ENCODE measurements around the gene EXOC6.
"Not testable (repeated sequence)": the region's sequence is repeated elsewhere in the genome, so short reads cannot be mapped to it uniquely, and the experiment has no call there.

The EXOC6 gene

DNA sequence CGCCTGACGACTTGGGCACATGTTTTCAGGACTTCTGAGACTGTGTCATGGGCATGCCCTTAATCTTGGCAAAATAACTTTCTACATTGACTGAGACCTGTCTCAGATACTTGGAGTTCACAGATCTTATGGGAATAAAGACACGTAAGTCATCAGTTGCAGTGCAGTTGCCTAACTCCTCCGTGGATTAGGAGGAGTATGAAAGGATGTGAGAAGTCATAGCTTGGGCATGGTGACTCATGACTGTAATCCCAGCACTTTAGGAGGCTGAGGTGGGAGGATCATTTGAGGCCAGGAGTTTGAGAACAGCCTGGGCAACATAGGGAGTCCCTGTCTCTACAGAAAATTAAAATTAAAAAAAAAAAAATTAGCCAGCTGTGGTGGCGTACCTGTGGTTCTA lies 49.6 kb downstream of the EXOC6 start:
- Histone ChIP-seq H3K9me3 (ENCODE audit: control insufficient read depth in 5 of 5, low read length in 5 of 5) (no peaks in the 10 kb centered on the region), H3K4me3 (ENCODE audit: low read depth in 1 of 5, low read length in 5 of 5) (no peak overlapping the region), H3K4me1 (ENCODE audit: control insufficient read depth in 5 of 5, insufficient read depth in 5 of 5, low read length in 5 of 5) (no peaks in the 10 kb centered on the region), H3K27me3 (ENCODE audit: control insufficient read depth in 5 of 5, insufficient read depth in 4 of 5, low read length in 5 of 5) (no peaks in the 10 kb centered on the region), H3K9ac (ENCODE audit: low read length in 5 of 5) (no peak overlapping the region), H3K27ac (ENCODE audit: low read depth, low read length) (no peak overlapping the region), H3K36me3 (ENCODE audit: control insufficient read depth in 5 of 5, insufficient read depth in 5 of 5, low read length in 5 of 5) (peaks cover 0 to 9% (median 4%) of the 10 kb centered on the region in 5 donors)

- Histone ChIP-seq H3K9ac (ENCODE audit: low read length in 5 of 5) (no peak overlapping the region), H3K4me3 (ENCODE audit: low read depth in 1 of 5, low read length in 5 of 5) (no peak overlapping the region), H3K27ac (ENCODE audit: low read depth, low read length) (no peak overlapping the region), H3K4me1 (ENCODE audit: control insufficient read depth in 5 of 5, insufficient read depth in 5 of 5, low read length in 5 of 5) (no peaks in the 10 kb centered on the region), H3K36me3 (ENCODE audit: control insufficient read depth in 5 of 5, insufficient read depth in 5 of 5, low read length in 5 of 5) (peaks cover 0 to 15% (median 4%) of the 10 kb centered on the region in 5 donors), H3K27me3 (ENCODE audit: control insufficient read depth in 5 of 5, insufficient read depth in 4 of 5, low read length in 5 of 5) (no peaks in the 10 kb centered on the region), H3K9me3 (ENCODE audit: control insufficient read depth in 5 of 5, low read length in 5 of 5) (no peaks in the 10 kb centered on the region)
Measured at GRCh38 chr10:92901819-92902251, 53.5 kb downstream of the EXOC6 start.

DNA sequence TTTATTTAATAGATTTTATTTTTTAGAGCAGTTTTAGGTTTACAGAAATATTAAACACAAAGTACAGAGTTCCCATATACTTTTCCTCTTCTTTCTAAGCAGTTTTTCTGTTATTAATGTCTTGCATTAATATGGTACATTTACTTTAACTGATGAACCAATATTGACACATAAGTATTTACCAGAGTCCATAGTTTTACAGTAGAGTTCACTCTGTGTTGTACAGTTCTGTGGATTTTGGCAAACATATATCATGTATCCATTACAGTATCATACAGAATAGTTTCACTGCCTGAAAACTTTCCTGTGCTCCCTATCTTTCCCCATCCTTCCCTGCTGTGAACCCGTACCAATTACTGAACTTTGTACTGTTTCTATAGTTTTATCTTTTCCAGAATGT lies 55.3 kb downstream of the EXOC6 start:
- H3K4me1 ChIP-seq (ENCODE audit: control insufficient read depth in 5 of 5, insufficient read depth in 5 of 5, low read length in 5 of 5) = no peaks in the 10 kb centered on the region
- H3K9me3 ChIP-seq (ENCODE audit: control insufficient read depth in 5 of 5, low read length in 5 of 5) = no peaks in the 10 kb centered on the region
- peaks cover 0 to 9% (median 3%) of the 10 kb centered on the region in 5 donors for H3K36me3 ChIP-seq (ENCODE audit: control insufficient read depth in 5 of 5, insufficient read depth in 5 of 5, low read length in 5 of 5)
- H3K27ac ChIP-seq (ENCODE audit: low read depth, low read length) = no peak overlapping the region
- H3K9ac ChIP-seq (ENCODE audit: low read length in 5 of 5) = no peak overlapping the region
- H3K4me3 ChIP-seq (ENCODE audit: low read depth in 1 of 5, low read length in 5 of 5) = no peak overlapping the region
- no peaks in the 10 kb centered on the region for H3K27me3 ChIP-seq (ENCODE audit: control insufficient read depth in 5 of 5, insufficient read depth in 4 of 5, low read length in 5 of 5)

- no peak overlapping the region for H3K27ac ChIP-seq (ENCODE audit: low read depth, low read length)
- H3K4me1 ChIP-seq (ENCODE audit: control insufficient read depth in 5 of 5, insufficient read depth in 5 of 5, low read length in 5 of 5) = no peaks in the 10 kb centered on the region
- no peaks in the 10 kb centered on the region for H3K9me3 ChIP-seq (ENCODE audit: control insufficient read depth in 5 of 5, low read length in 5 of 5)
- H3K36me3 ChIP-seq (ENCODE audit: control insufficient read depth in 5 of 5, insufficient read depth in 5 of 5, low read length in 5 of 5) = peaks cover 0 to 7% (median 4%) of the 10 kb centered on the region in 5 donors
- no peak overlapping the region for H3K9ac ChIP-seq (ENCODE audit: low read length in 5 of 5)
- H3K27me3 ChIP-seq (ENCODE audit: control insufficient read depth in 5 of 5, insufficient read depth in 4 of 5, low read length in 5 of 5) = no peaks in the 10 kb centered on the region
- no peak overlapping the region for H3K4me3 ChIP-seq (ENCODE audit: low read depth in 1 of 5, low read length in 5 of 5)
Measured at GRCh38 chr10:92907280-92907679, 59.0 kb downstream of the EXOC6 start.

- H3K4me1 ChIP-seq (ENCODE audit: control insufficient read depth in 5 of 5, insufficient read depth in 5 of 5, low read length in 5 of 5); H3K4me3 ChIP-seq (ENCODE audit: low read depth in 1 of 5, low read length in 5 of 5); H3K36me3 ChIP-seq (ENCODE audit: control insufficient read depth in 5 of 5, insufficient read depth in 5 of 5, low read length in 5 of 5); H3K9me3 ChIP-seq (ENCODE audit: control insufficient read depth in 5 of 5, low read length in 5 of 5); H3K9ac ChIP-seq (ENCODE audit: low read length in 5 of 5); H3K27me3 ChIP-seq (ENCODE audit: control insufficient read depth in 5 of 5, insufficient read depth in 4 of 5, low read length in 5 of 5); H3K27ac ChIP-seq (ENCODE audit: low read depth, low read length): not testable (repeated sequence)
Measured at GRCh38 chr10:92912631-92913030, 64.3 kb downstream of the EXOC6 start.

- H3K27ac ChIP-seq (ENCODE audit: low read depth, low read length) = no peak overlapping the region
- H3K36me3 ChIP-seq (ENCODE audit: control insufficient read depth in 5 of 5, insufficient read depth in 5 of 5, low read length in 5 of 5) = peaks cover 0 to 4% (median 2%) of the 10 kb centered on the region in 5 donors
- H3K4me3 ChIP-seq (ENCODE audit: low read depth in 1 of 5, low read length in 5 of 5) = no peak overlapping the region
- H3K27me3 ChIP-seq (ENCODE audit: control insufficient read depth in 5 of 5, insufficient read depth in 4 of 5, low read length in 5 of 5) = no peaks in the 10 kb centered on the region
- no peak overlapping the region for H3K9ac ChIP-seq (ENCODE audit: low read length in 5 of 5)
- no peaks in the 10 kb centered on the region for H3K9me3 ChIP-seq (ENCODE audit: control insufficient read depth in 5 of 5, low read length in 5 of 5)
- H3K4me1 ChIP-seq (ENCODE audit: control insufficient read depth in 5 of 5, insufficient read depth in 5 of 5, low read length in 5 of 5) = no peaks in the 10 kb centered on the region
Measured at GRCh38 chr10:92913973-92914372, 65.7 kb downstream of the EXOC6 start.

DNA sequence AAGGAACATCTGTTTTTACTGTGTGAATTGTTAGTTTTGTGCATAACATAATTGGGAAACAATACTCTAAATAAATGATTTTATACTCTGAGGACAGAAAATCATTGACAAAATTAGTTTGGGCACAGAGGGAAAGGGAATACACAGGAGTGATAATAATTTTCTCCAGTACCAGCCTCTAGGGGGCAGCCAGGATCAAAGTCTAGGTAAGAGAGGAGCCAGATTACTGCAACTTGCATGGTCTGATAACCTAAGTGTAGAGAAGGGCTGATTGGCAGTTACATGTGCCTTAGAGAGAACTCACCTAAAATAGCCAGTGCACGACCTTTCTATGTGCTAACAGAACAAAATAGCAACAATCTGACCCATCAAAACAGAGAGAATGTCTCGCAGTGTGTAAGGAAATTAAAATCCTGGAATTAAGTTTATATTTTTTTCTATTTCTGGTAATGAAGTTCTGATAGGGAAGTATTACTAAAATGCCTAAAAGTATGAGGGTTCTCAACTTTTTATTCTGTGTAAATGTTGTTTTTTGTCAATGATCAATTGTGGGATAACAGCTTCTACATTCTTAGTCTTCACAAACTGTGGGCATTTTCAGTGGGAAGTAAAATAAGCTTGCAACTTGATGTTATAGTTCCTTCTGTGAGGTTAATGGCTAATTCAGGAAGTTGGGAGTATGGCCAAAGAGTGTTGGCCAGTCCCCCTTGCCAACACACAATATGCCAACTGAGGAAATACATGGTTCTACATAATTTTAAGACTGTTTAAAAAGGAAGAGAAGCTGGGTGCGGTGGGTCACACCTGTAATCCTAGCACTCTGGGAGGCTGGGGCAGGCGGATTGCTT lies 66.4 kb downstream of the EXOC6 start:
- peaks cover 0 to 4% (median 2%) of the 10 kb centered on the region in 5 donors for H3K36me3 ChIP-seq (ENCODE audit: control insufficient read depth in 5 of 5, insufficient read depth in 5 of 5, low read length in 5 of 5)
- no peak overlapping the region for H3K4me3 ChIP-seq (ENCODE audit: low read depth in 1 of 5, low read length in 5 of 5)
- no peaks in the 10 kb centered on the region for H3K4me1 ChIP-seq (ENCODE audit: control insufficient read depth in 5 of 5, insufficient read depth in 5 of 5, low read length in 5 of 5)
- H3K27me3 ChIP-seq (ENCODE audit: control insufficient read depth in 5 of 5, insufficient read depth in 4 of 5, low read length in 5 of 5) = no peaks in the 10 kb centered on the region
- no peak overlapping the region for H3K27ac ChIP-seq (ENCODE audit: low read depth, low read length)
- no peaks in the 10 kb centered on the region for H3K9me3 ChIP-seq (ENCODE audit: control insufficient read depth in 5 of 5, low read length in 5 of 5)
- no peak overlapping the region for H3K9ac ChIP-seq (ENCODE audit: low read length in 5 of 5)

- H3K9ac ChIP-seq (ENCODE audit: low read length in 5 of 5) = no peak overlapping the region
- peaks cover 0 to 8% (median 4%) of the 10 kb centered on the region in 5 donors for H3K9me3 ChIP-seq (ENCODE audit: control insufficient read depth in 5 of 5, low read length in 5 of 5)
- H3K4me3 ChIP-seq (ENCODE audit: low read depth in 1 of 5, low read length in 5 of 5) = no peak overlapping the region
- H3K27ac ChIP-seq (ENCODE audit: low read depth, low read length) = no peak overlapping the region
- no peaks in the 10 kb centered on the region for H3K27me3 ChIP-seq (ENCODE audit: control insufficient read depth in 5 of 5, insufficient read depth in 4 of 5, low read length in 5 of 5)
- H3K4me1 ChIP-seq (ENCODE audit: control insufficient read depth in 5 of 5, insufficient read depth in 5 of 5, low read length in 5 of 5) = no peaks in the 10 kb centered on the region
- H3K36me3 ChIP-seq (ENCODE audit: control insufficient read depth in 5 of 5, insufficient read depth in 5 of 5, low read length in 5 of 5) = peaks cover 0 to 9% (median 3%) of the 10 kb centered on the region in 5 donors
Measured at GRCh38 chr10:92915892-92916291, 67.6 kb downstream of the EXOC6 start.

DNA sequence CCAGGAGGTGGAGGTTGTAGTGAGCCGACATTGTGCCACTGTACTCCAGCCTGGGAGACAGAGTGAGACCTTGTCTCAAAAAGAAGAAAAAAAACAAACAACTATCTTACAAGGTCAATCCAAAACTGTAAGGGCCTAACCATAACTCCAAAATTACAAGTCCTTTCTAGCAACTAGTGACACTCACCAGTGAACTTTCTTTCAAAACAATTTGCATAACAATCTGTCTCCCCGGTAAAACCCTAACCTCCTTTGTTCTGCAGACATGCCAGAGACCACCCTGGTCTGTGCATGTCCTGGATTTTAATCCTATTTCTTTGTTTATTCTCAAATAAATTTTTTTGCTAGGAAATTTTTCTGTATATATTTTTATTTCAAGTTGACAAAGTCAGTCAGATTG lies 68.1 kb downstream of the EXOC6 start:
- H3K4me1 ChIP-seq (ENCODE audit: control insufficient read depth in 5 of 5, insufficient read depth in 5 of 5, low read length in 5 of 5) = no peaks in the 10 kb centered on the region
- H3K9ac ChIP-seq (ENCODE audit: low read length in 5 of 5) = no peak overlapping the region
- H3K4me3 ChIP-seq (ENCODE audit: low read depth in 1 of 5, low read length in 5 of 5) = no peak overlapping the region
- H3K27ac ChIP-seq (ENCODE audit: low read depth, low read length) = no peak overlapping the region
- H3K36me3 ChIP-seq (ENCODE audit: control insufficient read depth in 5 of 5, insufficient read depth in 5 of 5, low read length in 5 of 5) = peaks cover 0 to 10% (median 3%) of the 10 kb centered on the region in 5 donors
- no peaks in the 10 kb centered on the region for H3K27me3 ChIP-seq (ENCODE audit: control insufficient read depth in 5 of 5, insufficient read depth in 4 of 5, low read length in 5 of 5)
- peaks cover 0 to 11% (median 6%) of the 10 kb centered on the region in 5 donors for H3K9me3 ChIP-seq (ENCODE audit: control insufficient read depth in 5 of 5, low read length in 5 of 5)

GRCh38 chr10:92918603-92919002 lies 70.3 kb downstream of the EXOC6 start:
- H3K4me3 ChIP-seq (ENCODE audit: low read depth in 1 of 5, low read length in 5 of 5) = no peak overlapping the region
- peaks cover 0 to 11% (median 6%) of the 10 kb centered on the region in 5 donors for H3K9me3 ChIP-seq (ENCODE audit: control insufficient read depth in 5 of 5, low read length in 5 of 5)
- peaks cover 0 to 10% (median 3%) of the 10 kb centered on the region in 5 donors for H3K36me3 ChIP-seq (ENCODE audit: control insufficient read depth in 5 of 5, insufficient read depth in 5 of 5, low read length in 5 of 5)
- H3K9ac ChIP-seq (ENCODE audit: low read length in 5 of 5) = no peak overlapping the region
- H3K27ac ChIP-seq (ENCODE audit: low read depth, low read length) = no peak overlapping the region
- H3K4me1 ChIP-seq (ENCODE audit: control insufficient read depth in 5 of 5, insufficient read depth in 5 of 5, low read length in 5 of 5) = no peaks in the 10 kb centered on the region
- no peaks in the 10 kb centered on the region for H3K27me3 ChIP-seq (ENCODE audit: control insufficient read depth in 5 of 5, insufficient read depth in 4 of 5, low read length in 5 of 5)
